Endothelial cell of umbilical vein (primary cell): ENCODE measurements around the gene FSTL4.

Source experiments
- CTCF ChIP-seq, 2 donors: IDR thresholded peaks; 1 replicate in 1 of 2; 2 replicates in 1 of 2; pipeline ENCODE4 v1.5.1; 2011; ENCODE audit warnings: low read length in 2 of 2, mild to moderate bottlenecking in 2 of 2, moderate library complexity in 2 of 2, control low read depth in 1 of 2, inconsistent platforms in 1 of 2, low read depth in 1 of 2; ENCODE audit not compliant: insufficient read depth in 1 of 2; ENCODE audit errors: extremely low read depth in 1 of 2
- EZH2 ChIP-seq: IDR thresholded peaks from 2 replicates; pipeline ENCODE4 v1.6.1; 2012; ENCODE audit warnings: borderline replicate concordance, low read depth, mild to moderate bottlenecking, moderate library complexity, low read length, inconsistent platforms; ENCODE audit not compliant: severe bottlenecking
- FOS ChIP-seq: IDR thresholded peaks from 2 replicates; pipeline ENCODE4 v1.6.1; 2011; ENCODE audit warnings: mild to moderate bottlenecking, low read length, moderate library complexity, borderline replicate concordance; ENCODE audit not compliant: insufficient read depth
- MYC ChIP-seq: IDR thresholded peaks from one replicate; pipeline ENCODE4 v1.6.1; 2011; ENCODE audit warnings: mild to moderate bottlenecking, low read depth, low read length

GRCh38 chr5:133396814-133397213 lies 215.5 kb downstream of the FSTL4 start:
- no peak for TF ChIP-seq CTCF (IDR thresholded peaks at IDR 0.05; ENCODE audit: extremely low read depth in 1 of 2, insufficient read depth in 1 of 2, low read depth in 1 of 2, low read length in 2 of 2)
- TF ChIP-seq MYC, result no peak
- TF ChIP-seq EZH2, result no peak
- no peak for TF ChIP-seq FOS
